SW 1271 (cell line): ENCODE results near the gene SFXN3.
A peak's percentile ranks its signal among the peaks of the same experiment; 100 is the strongest.

Experiments used
- DNase-seq, 2 experiments: peaks; one replicate each; lab custom pipeline; 2025; lab: John Stamatoyannopoulos, UW

Gene SFXN3

GRCh38 chr10:101056365-101057151, 25.5 kb downstream of the SFXN3 start:
- DNase-seq = no peak

- DNase-seq = peak; percentile 84 to 91
Measured at GRCh38 chr10:101060036-101060950, 29.3 kb downstream of the SFXN3 start.

GRCh38 chr10:101060951-101061623, 30.1 kb downstream of the SFXN3 start:
- DNase-seq = peak; percentile 71 to 89

- peak in 1 of 2 experiments; percentile 43 for DNase-seq
Measured at GRCh38 chr10:101061624-101062231, 30.7 kb downstream of the SFXN3 start, which contains the start of gene KAZALD1. Gene KAZALD1, plus strand, starts transcription at chr10:101061989. Its CDS starts 604 bp downstream, at chr10:101062593.

- peak in 1 of 2 experiments; percentile 67 for DNase-seq
Measured at GRCh38 chr10:101062232-101063049, 31.4 kb downstream of the SFXN3 start.

GRCh38 chr10:101063050-101063525, 32.1 kb downstream of the SFXN3 start:
- no peak for DNase-seq

- no peak for DNase-seq
Measured at GRCh38 chr10:101063548-101064414, 32.7 kb downstream of the SFXN3 start.

GRCh38 chr10:101064415-101065030, 33.5 kb downstream of the SFXN3 start:
- DNase-seq = no peak

GRCh38 chr10:101065481-101066145, 34.6 kb downstream of the SFXN3 start:
- no peak for DNase-seq

- peak; percentile 53 to 81 for DNase-seq
Measured at GRCh38 chr10:101066146-101066895, 35.3 kb downstream of the SFXN3 start.

- peak in 1 of 2 experiments; percentile 48 for DNase-seq
Measured at GRCh38 chr10:101066896-101067355, 35.9 kb downstream of the SFXN3 start.

- DNase-seq = peak; percentile 58 to 84
Measured at GRCh38 chr10:101067356-101068083, 36.5 kb downstream of the SFXN3 start.

GRCh38 chr10:101069441-101069840, 38.4 kb downstream of the SFXN3 start:
- DNase-seq = no peak

GRCh38 chr10:101070098-101070497, 39.1 kb downstream of the SFXN3 start:
- DNase-seq = no peak

GRCh38 chr10:101071267-101071884, 40.3 kb downstream of the SFXN3 start:
- no peak for DNase-seq

- no peak for DNase-seq
Measured at GRCh38 chr10:101071885-101072433, 40.9 kb downstream of the SFXN3 start.
